AG08395 (cell line): ENCODE results near the gene BEAN1.

ENCODE experiments used
- DNase-seq: peaks from one replicate; pipeline ENCODE4 v3.0.0; 2012; ENCODE audit warnings: mixed read lengths, low spot score

The BEAN1 gene, protein sequence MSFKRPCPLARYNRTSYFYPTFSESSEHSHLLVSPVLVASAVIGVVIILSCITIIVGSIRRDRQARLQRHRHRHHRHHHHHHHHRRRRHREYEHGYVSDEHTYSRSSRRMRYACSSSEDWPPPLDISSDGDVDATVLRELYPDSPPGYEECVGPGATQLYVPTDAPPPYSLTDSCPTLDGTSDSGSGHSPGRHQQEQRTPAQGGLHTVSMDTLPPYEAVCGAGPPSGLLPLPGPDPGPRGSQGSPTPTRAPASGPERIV

DNA sequence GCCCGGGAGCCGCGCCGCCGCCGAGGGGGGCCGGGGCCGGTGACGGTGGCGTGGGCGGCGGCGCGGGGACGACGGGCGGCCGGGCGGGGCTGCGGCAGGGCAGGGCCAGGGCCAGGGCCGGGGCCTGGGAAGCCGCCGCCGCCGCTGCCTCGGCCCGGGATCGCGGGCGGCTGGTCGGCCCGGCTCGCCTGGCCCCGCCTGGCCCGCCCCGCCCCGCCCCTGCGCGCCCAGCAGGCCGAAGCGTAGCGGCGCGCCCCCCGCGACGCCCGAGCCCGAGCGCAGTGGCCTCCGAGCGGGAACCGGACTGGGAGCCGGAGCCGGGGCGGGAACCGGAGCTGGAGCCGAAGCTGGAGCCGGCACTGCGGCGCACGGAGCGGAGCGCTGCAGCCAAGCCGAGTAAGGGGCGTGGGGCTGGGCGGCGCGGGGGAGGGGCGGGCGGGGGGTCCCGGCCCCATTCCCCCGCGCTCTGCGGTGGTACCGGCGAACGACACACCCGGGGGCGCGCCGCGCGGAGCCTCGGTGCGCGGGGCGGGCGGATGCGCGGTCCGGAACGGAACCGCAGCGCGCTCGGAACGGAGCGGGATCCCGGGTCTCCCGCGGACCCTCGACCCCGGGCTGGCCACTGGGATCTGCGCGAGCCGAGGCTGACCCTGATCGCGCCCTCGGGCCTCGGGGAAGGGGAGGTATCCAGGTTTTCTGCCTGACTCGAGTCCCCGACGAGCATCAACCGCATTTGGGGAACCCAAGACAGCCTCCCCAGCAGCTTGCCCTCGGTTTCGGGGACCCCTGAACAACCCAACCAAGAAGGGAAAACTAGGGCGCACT is at the start of gene BEAN1:
Gene BEAN1, plus strand, starts transcription at position 260 of the 825 bp plus-strand sequence. CDS start 10,382 bp downstream, outside the sequence.
- peak; percentile 48 for DNase-seq

DNA sequence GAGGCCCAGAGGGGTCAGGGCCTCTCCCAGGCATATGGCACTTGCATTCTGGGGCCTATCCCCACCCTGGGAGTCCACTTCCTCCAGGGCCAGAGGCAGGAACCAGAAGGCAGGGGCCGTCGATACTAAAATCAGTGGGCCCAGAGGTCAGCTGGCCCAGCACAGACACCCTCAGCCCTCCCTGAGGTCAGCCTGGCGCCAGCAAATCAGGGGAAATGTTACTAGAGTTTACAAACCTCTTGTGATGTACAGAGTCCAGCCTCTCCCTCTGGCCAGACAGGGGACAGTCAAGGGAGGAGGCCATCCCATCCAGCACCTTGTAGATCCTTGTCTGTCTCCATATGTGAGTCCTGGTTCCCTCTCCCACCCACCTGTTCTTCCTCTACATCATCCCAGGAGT is 49.8 kb upstream of the BEAN1 start:
- DNase-seq: no peak

DNA sequence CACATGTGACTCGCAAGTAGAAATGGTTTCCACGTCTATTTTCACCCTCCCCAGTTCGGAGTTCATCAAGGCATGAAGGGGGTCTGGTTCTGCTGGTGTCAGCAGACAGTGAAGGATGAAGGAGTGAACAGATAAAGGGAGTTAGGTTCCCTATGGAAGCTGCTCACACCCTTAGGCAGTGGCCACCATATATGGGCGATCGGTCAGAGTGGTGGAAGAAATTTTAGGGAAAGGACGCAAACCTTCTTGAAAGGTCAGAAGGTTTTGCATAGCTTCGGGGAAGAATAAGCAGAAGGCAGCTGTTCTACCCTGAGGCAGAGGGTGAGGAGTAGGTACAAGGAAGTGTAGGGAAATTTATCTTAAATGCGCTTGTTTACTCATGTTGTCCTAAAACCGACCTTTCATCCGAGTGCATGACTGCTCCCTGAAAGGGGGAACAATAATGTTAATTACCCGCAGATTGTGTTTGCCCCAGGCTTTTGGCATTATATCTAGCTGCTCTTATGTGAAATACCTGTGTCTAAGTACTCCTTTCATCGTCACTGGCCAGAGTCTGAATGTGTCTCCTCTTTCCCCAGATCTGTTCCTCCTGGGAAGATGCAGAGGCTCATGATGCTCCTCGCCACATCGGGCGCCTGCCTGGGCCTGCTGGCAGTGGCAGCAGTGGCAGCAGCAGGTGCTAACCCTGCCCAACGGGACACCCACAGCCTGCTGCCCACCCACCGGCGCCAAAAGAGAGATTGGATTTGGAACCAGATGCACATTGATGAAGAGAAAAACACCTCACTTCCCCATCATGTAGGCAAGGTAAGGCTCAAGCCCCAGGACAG is 48.1 kb upstream of the BEAN1 start:
- DNase-seq: no peak

DNA sequence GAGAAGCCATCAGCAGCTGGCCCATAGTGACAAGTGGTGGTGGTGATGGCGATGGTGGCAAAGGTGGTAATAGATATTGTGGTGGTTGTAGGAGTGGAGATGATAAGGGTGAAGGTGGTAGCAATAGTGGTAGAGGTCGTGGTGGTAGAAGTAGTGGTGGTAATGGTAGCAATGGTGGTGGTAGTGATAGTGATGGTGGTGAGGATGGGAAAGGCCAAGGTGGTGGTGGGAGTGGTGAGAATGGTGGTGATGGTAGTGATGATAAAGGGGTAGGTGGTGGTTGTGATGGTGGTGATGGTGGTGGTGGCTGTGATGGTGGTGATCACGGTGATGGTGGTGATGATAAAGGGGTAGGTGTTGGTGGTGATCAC is 47.5 kb upstream of the BEAN1 start:
- DNase-seq: no peak

DNA sequence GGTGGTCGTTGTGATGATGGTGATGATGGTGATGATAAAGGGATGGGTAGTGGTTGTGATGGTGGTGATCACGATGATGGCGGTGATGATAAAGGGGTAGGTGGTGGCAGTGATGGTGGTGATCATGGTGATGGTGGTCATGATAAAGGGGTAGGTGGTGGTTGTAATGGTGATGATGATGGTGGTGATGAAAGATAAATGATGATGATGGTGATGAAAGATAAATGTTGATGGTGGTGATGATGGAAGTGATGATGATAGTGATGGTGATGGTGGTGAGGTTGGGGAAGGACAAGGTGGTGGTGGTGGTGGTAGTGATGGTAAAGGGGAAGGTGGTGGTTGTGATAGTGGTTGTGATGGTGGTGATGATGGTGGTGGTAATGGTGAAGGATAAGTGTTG is 46.7 kb upstream of the BEAN1 start:
- DNase-seq: no peak

DNA sequence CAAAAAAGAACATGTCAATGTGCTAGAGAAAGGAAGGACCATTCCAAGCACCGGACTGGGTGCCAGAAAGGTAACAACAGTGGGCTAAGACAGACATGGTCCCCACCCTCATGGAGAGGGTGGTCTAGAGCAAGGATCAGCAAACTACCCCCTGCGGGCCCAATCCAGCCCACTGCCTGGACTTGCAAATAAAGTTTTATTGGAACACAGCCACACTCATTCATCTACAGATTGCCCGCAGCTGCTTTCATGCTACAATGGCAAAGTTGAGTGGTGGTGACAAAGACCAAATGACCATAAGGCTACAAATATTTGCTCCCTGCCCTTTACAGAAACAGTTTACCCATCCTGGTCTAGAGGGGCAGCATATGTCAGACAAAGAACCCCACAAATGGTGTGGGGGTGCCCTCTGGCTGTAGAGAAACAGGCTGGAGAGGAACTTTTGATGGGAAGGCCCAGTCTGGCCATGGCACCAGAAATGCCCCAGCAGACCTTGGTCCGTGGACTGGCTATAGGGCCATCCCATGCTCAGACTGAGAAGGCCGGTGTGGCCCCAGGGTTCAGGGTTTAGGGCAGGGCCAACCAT is 45.4 kb upstream of the BEAN1 start:
- no peak for DNase-seq

DNA sequence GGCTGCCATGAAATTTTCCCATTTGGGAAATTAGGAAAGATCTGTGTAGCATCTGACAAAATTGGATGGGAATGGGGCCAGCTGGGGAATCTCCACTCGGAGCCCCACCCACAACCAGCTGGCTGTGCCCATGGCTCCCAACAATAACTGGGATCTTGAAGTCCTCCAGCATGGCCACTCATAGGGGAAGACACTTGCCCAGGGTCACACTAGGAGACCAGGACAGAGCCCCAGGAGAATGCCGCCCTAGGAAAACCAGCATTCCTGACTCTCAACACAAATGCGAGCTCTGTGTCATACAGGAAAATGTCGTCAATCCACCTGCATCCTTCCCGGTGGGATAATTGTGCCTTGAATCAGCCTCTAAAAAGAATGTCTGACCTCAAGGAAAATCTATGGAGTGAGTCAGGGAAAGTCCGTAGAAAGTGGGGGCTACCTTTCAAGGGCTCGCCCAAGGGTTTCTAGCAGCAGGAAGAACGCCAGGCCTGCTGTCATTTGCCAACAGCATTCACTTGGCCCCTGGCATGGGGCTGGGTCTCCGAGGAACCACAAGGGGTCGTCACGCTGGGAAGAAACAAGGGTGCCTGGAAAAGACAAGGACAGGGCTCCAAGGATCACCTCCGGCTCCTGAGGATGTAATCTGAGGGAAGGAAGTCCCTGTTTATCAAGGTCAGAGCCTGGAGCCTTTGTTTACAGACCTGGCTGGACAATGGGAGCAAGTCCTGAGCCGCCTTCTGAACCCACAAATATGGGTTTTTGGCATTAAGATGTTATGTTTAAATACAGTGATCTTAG is 44.7 kb upstream of the BEAN1 start:
- DNase-seq: peak; percentile 45

DNA sequence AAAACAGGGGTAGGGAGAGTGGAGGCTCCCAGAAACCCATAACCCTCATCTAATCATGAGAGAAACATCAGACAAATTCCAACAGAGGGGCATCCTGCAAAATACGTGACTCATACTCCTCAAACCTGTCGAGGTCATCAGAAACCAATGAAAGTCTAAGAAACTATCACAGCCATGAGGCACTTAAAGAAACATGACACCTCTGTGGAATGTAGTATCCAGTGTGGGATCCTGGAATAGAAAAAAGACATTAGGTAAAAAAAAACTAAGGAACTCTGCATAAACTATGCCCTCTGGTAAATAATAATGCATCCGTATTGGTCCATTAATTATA is 44.2 kb upstream of the BEAN1 start:
- peak; percentile 55 for DNase-seq

DNA sequence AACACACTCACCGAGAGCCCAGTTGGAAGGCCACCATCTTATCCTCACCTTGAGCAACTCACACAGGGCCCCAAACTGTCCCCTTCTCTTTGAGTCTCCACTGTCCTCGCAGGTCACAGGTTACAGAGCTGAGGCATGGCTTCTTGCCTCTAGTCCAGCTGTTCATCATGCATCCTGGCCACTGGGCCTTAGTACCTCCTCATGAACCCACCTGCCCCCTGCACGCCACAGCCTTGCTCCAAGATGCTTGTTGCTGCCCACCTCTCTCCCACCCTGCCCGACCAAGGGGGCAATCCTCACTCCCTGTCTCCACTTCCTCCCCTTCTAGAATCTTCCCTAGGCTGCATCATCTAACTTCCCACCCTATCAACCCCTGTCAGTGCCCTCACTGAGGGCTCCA is 43.5 kb upstream of the BEAN1 start:
- DNase-seq: no peak

DNA sequence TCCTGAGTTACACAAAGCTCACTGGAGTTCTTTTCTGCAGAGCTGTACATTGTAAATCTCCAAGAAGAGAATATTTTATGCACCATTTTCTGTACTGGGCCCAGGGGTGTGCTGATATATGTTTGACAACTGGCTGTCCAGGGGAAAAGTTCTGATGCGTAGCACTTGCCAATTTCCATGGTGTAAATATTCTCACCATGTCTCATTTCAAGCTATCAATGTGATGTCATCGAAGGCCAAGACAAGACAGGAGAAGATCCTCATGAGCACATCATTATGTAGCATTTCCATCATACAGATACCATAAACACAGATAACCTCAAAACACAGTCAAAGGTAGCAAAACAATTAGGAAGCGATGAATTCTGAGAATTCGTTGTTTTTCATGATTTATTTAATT is 41.7 kb upstream of the BEAN1 start:
- DNase-seq: no peak

DNA sequence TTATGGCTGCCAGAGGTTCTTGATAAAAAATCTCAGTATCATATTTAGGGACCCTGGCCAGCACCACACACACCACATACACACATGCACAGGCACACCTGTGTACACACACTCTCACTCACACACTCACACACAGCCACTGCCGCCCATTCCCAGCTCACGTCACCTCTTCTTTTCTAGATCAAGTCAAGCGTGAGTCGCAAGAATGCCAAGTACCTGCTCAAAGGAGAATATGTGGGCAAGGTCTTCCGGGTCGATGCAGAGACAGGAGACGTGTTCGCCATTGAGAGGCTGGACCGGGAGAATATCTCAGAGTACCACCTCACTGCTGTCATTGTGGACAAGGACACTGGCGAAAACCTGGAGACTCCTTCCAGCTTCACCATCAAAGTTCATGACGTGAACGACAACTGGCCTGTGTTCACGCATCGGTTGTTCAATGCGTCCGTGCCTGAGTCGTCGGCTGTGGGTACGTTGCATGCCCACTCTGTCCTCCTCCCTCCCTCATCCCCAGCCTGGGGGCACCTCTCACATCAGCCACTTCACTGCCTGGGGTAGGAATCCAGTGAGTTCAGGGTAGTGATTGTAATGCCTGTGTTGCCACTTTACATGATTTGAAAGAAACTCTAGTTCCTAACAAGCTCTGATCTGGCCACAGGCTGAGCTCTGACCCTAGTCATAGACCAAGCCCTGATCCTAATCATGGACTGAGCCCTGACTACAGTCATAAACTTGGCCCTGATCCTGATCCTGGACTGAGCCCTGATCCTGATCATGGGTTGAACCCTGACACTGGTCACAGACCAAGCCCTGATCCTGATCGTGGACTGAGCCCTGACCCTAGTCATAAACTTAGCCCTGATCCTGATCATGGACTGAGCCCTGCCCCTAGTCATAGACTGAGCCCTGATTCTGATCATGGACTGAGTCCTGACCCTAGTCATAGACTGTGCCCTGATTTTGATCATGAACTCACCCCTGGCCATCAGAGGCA is 40.2 kb upstream of the BEAN1 start:
- no peak for DNase-seq

DNA sequence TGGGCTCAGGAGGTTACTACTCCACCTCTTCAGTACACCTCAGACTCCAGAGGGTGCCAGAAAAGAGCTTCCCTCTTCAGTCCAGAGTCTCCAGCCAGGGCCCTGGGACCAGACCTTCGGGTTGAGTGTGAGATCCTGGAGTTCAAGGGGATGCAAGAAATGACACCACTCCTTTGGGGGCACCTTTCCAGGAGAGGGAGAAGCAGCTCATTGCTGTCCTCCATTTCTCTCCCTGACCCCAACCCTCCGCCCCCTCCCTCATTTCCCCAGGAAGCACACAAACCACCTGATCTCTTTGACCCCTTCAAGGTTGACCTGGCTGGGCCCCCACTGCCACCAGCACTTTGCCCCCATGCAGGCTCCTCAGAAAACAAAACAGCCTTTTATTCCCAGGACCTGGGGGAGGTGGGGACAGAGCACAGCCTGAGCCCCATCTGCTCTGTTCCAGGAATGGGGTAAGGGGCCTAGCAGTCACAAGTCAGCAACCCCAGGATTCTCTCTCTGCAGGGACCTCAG is 39.2 kb upstream of the BEAN1 start:
- no peak for DNase-seq

DNA sequence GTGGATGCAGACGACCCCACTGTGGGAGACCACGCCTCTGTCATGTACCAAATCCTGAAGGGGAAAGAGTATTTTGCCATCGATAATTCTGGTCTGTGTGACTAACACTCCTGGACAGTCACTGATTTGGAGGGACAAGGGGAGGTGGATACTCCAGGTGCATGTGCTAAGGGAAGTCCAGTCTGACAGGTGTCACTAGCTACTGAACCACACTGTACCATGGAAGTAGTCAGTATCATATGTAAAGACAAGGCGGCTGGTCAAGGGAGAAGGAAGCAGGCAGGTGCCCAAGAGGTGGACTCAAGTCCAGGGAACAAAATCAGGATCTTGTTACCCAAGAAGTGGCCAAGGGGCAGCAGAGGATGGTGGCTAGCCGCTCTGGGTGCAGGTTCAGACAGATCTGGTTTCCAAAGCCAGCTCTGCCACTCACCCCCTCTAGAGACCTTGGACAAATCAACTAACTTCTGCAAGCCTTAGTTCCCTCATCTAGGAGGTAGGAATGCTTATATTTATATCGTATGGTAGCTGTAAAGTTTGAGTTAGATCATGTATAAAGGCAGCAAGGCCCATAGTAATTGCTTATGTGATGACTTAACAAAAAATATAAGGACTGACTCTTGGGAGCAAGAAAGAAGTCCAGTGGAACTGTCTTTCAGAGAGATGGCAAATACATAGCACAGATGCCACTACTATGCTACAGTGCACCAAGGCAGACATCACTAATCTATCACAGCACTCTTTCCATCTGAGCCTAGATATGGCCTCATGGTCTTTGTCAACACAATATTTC is 38.5 kb upstream of the BEAN1 start:
- DNase-seq: no peak

DNA sequence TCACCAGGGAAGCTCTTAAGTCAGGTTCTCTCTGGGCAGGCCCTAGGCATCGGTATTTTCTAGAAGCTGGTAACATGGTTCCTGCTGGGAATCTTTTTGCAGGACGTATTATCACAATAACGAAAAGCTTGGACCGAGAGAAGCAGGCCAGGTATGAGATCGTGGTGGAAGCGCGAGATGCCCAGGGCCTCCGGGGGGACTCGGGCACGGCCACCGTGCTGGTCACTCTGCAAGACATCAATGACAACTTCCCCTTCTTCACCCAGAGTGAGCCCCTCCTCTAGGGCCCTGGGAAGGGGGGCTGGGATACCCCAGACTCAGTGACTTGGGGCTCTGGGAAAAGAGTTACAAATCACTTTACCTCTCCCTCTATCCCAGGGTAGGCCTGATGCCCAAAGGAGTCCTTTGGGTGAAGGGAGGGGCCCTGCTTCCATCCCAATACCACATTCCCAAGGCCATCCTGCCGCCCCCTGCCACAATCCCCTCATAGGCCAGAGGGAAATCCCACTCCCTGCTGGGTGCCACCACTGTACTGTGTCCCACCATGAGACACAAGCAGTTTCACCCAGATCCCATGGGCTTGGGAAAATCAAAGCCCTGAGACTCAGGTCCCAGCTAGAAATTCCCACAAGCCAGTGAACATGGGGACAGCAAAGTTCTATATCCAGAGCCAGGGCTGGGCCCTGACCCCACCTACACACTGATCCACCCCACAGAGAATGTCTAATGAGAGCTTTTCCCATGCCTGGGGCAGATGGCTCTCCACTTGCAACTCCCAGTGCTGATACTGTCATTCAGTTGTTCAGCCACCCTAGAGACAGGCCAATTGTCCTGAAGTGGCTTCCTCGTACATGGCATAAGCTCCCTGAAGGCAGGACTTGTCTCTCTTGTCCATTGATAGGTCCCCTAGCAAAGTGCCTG is 37.6 kb upstream of the BEAN1 start:
- no peak for DNase-seq

DNA sequence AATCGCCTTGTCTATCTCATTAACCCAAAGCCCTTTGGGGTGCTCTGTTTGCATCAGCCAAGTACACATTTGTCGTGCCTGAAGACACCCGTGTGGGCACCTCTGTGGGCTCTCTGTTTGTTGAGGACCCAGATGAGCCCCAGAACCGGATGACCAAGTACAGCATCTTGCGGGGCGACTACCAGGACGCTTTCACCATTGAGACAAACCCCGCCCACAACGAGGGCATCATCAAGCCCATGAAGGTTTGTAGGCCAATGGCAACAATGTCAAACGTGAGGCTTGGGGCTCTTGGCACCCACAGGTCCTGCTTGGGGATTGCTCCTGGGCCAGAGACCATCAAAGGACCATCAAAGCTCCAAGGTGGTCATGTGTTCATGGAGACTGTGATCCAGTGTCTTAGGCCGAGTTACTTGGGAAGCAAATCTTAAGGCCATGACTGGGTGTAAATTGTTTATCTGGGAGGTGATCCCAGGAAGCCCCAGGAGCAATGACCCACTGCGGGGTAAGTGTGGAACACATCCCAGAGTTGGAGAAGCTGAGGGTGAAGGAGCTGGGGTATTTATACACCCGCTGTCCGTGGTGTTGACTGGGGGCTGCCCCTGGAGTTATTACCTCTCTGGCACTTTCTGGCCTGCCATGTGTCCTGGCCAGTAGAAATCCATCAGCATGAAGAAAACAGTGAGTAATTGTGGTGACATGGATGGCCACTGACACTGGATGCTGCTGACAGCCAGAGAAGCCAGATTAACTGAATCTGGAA is 36.6 kb upstream of the BEAN1 start:
- DNase-seq: no peak

DNA sequence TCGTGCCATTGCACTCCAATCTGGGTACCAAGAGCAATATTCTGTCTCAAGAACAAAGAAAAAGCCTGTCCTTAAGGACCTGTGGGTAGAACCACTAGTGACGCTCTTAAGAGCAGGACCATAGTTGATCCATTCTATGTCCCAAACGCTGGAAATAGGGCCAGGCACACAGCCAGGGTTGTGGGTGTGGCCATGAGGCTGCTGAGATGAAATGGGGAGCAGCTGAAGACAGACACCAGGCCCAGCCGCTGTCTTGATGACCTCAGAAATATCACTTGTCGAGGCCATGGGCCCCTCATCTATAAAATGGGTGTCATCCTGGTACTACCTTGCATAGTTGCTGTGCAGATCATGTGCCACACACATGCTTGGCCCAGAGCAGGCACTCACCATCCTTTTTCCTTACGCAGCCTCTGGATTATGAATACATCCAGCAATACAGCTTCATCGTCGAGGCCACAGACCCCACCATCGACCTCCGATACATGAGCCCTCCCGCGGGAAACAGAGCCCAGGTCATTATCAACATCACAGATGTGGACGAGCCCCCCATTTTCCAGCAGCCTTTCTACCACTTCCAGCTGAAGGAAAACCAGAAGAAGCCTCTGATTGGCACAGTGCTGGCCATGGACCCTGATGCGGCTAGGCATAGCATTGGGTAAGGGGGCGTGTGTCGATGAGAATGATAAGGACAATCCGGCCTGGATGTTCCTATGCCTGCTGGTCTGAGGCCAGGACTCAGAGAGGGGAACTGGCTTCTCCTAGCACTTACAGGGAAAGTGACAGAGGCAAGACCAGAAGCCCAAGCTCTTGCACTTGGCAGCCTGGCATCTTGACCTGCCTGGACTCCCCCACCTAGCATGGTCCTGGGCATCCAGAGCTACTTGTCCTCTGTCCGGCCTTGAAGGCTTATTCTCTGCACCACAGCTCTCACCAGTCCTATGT is 35.1 kb upstream of the BEAN1 start:
- no peak for DNase-seq
